HG02623 (cell line): Measurements from ENCODE around the gene GPR25.
"Not testable (repeated sequence)": the region's sequence is repeated elsewhere in the genome, so short reads cannot be mapped to it uniquely, and the experiment has no call there.

Experiments
- ATAC-seq: cut with Tn5 transposase; IDR thresholded peaks from one replicate; pipeline ENCODE4 v1.9.1; 2021; ENCODE audit warnings: moderate library complexity; ENCODE audit not compliant: unreplicated experiment

GPR25 gene

GRCh38 chr1:200911361-200911760 is 38.6 kb downstream of the GPR25 start:
- no peak for ATAC-seq

GRCh38 chr1:200911936-200912335 is 39.2 kb downstream of the GPR25 start:
- not testable (repeated sequence) for ATAC-seq

- no peak for ATAC-seq
These were observed 40.1 kb downstream of the GPR25 start for GRCh38 chr1:200912737-200913407.

- no peak for ATAC-seq
These were observed 43.4 kb downstream of the GPR25 start for GRCh38 chr1:200916152-200916551.

- ATAC-seq, result no peak
These were observed 43.9 kb downstream of the GPR25 start for GRCh38 chr1:200916681-200917080.

- ATAC-seq, result no peak
These were observed 44.6 kb downstream of the GPR25 start for GRCh38 chr1:200917291-200917817.

- no peak for ATAC-seq
These were observed 45.2 kb downstream of the GPR25 start for GRCh38 chr1:200918006-200918405.

GRCh38 chr1:200919386-200919785 is 46.6 kb downstream of the GPR25 start:
- ATAC-seq, result no peak

GRCh38 chr1:200921571-200922110 is 48.9 kb downstream of the GPR25 start:
- ATAC-seq, result no peak

GRCh38 chr1:200922406-200922805 is 49.6 kb downstream of the GPR25 start:
- no peak for ATAC-seq

GRCh38 chr1:200923601-200924000 is 50.8 kb downstream of the GPR25 start:
- ATAC-seq, result no peak
